ENCODE results near the gene SERTM2.

SERTM2 gene

GRCh38 chrX:111483135-111483534 lies 28.3 kb upstream of the SERTM2 start:
- no peak for TF ChIP-seq CTCF (IDR thresholded peaks at IDR 0.05)
- H3K4me3 ChIP-seq: no peak overlapping the region
- no peak for DNase-seq
- peaks cover 0 to 13% (median 9%) of the 10 kb centered on the region in 3 donors for H3K9me3 ChIP-seq
- H3K4me1 ChIP-seq: no peaks in the 10 kb centered on the region
- intact Hi-C loops (cut with DNase I; ENCODE audit: low total_unique reads): no loop called here
- H3K27me3 ChIP-seq: no peaks in the 10 kb centered on the region
- no peak overlapping the region for H3K27ac ChIP-seq
- no peaks in the 10 kb centered on the region for H3K36me3 ChIP-seq

- intact Hi-C loops (cut with DNase I; ENCODE audit: low total_unique reads): no loop called here
- DNase-seq: no peak
- H3K27ac ChIP-seq: no peak overlapping the region
- H3K36me3 ChIP-seq: no peaks in the 10 kb centered on the region
- no peak overlapping the region for H3K4me3 ChIP-seq
- no peak for TF ChIP-seq CTCF (IDR thresholded peaks at IDR 0.05)
- H3K27me3 ChIP-seq: no peaks in the 10 kb centered on the region
- H3K9me3 ChIP-seq: peaks cover 0 to 13% (median 9%) of the 10 kb centered on the region in 3 donors
- no peaks in the 10 kb centered on the region for H3K4me1 ChIP-seq
Observed at GRCh38 chrX:111483881-111484280, 27.6 kb upstream of the SERTM2 start.

- Histone ChIP-seq H3K4me3 (no peak overlapping the region), H3K27me3 (no peaks in the 10 kb centered on the region), H3K9me3 (no peaks in the 10 kb centered on the region), H3K27ac (no peak overlapping the region), H3K4me1 (no peaks in the 10 kb centered on the region), H3K36me3 (no peaks in the 10 kb centered on the region)
- intact Hi-C loops (cut with DNase I; ENCODE audit: low total_unique reads): no loop called here
- no peak for TF ChIP-seq CTCF (IDR thresholded peaks at IDR 0.05)
- DNase-seq: no peak
Observed at GRCh38 chrX:111490688-111491087, 20.8 kb upstream of the SERTM2 start.

- no peak for DNase-seq
- no peak for TF ChIP-seq CTCF (IDR thresholded peaks at IDR 0.05)
- Histone ChIP-seq H3K9me3 (no peaks in the 10 kb centered on the region), H3K36me3 (no peaks in the 10 kb centered on the region), H3K4me3 (no peak overlapping the region), H3K4me1 (no peaks in the 10 kb centered on the region), H3K27me3 (no peaks in the 10 kb centered on the region), H3K27ac (no peak overlapping the region)
- intact Hi-C loops (cut with DNase I; ENCODE audit: low total_unique reads): no loop called here
Observed at GRCh38 chrX:111492085-111492484, 19.4 kb upstream of the SERTM2 start.

GRCh38 chrX:111498538-111499103 lies 12.8 kb upstream of the SERTM2 start:
- Histone ChIP-seq H3K4me3 (no peak overlapping the region), H3K27me3 (no peaks in the 10 kb centered on the region), H3K9me3 (no peaks in the 10 kb centered on the region), H3K36me3 (no peaks in the 10 kb centered on the region), H3K4me1 (no peaks in the 10 kb centered on the region), H3K27ac (no peak overlapping the region)
- no peak for DNase-seq
- TF ChIP-seq CTCF (IDR thresholded peaks at IDR 0.05): no peak
- intact Hi-C loops (cut with DNase I; ENCODE audit: low total_unique reads): no loop called here

- Histone ChIP-seq H3K4me1 (no peaks in the 10 kb centered on the region), H3K36me3 (no peaks in the 10 kb centered on the region), H3K27ac (no peak overlapping the region), H3K4me3 (no peak overlapping the region), H3K27me3 (no peaks in the 10 kb centered on the region), H3K9me3 (no peaks in the 10 kb centered on the region)
- TF ChIP-seq CTCF (IDR thresholded peaks at IDR 0.05): no peak
- no peak for DNase-seq
- intact Hi-C loops (cut with DNase I; ENCODE audit: low total_unique reads): no loop called here
Observed at GRCh38 chrX:111503485-111503993, 7.9 kb upstream of the SERTM2 start.

Measured in tibial artery (tissue), 4 donors.